ENCODE measurements around the gene SMAD6.

- TF ChIP-seq EZH2 (IDR thresholded peaks at IDR 0.05; ENCODE audit: insufficient read depth, poor library complexity, severe bottlenecking) = no peak
- TF ChIP-seq EZH2phosphoT487 (IDR thresholded peaks at IDR 0.05; ENCODE audit: insufficient read depth, low read depth) = no peak
Measured at GRCh38 chr15:66704803-66705153, 2.7 kb downstream of the SMAD6 start.
